ENCODE results near the gene CDH4. TPM values are rescaled to one million over a fixed set of nuclear protein-coding genes. Genes with fewer than 3 reads are reported as not detected.

The CDH4 gene
- total RNA-seq, 2 donors from 2014 or later, result 0.05 to 2.2 TPM

- WGBS, result 40% methylated on average over 12 of the region's 12 CpGs
Observed at GRCh38 chr20:61956396-61957342, 704.6 kb downstream of the CDH4 start.

GRCh38 chr20:61957961-61958715, 706.1 kb downstream of the CDH4 start:
- TF ChIP-seq CTCF (IDR thresholded peaks at IDR 0.05) (no peak), POLR2A (IDR thresholded peaks at IDR 0.05) (no peak), POLR2AphosphoS5 (IDR thresholded peaks at IDR 0.05) (no peak)
- H3K36me3 ChIP-seq, result no peaks in the 10 kb centered on the region
- no peaks in the 10 kb centered on the region for H3K27me3 ChIP-seq (replicated peaks; ENCODE audit: insufficient read depth)
- no peak for DNase-seq (ENCODE audit: low spot score)
- H3K4me1 ChIP-seq (replicated peaks), result no peaks in the 10 kb centered on the region
- intact Hi-C loops (cut with DNase I), result no loop called here
- H3K27ac ChIP-seq, result no peak overlapping the region
- no peak overlapping the region for H3K4me3 ChIP-seq
- WGBS, result 89% methylated on average over 12 of the region's 12 CpGs
- H3K9me3 ChIP-seq, result no peaks in the 10 kb centered on the region

More at GRCh38 chr20:61956396-61957342, 704.6 kb downstream of the CDH4 start:
- TF ChIP-seq POLR2A (IDR thresholded peaks at IDR 0.05), result no peak
- TF ChIP-seq CTCF (IDR thresholded peaks at IDR 0.05), result no peak
- TF ChIP-seq POLR2AphosphoS5 (IDR thresholded peaks at IDR 0.05), result no peak
- H3K27ac ChIP-seq, result no peak overlapping the region
- no peak for DNase-seq (ENCODE audit: low spot score)
- intact Hi-C loops (cut with DNase I), result no loop called here
- H3K4me3 ChIP-seq, result no peak overlapping the region
- no peaks in the 10 kb centered on the region for H3K9me3 ChIP-seq
- H3K36me3 ChIP-seq, result no peaks in the 10 kb centered on the region
- no peaks in the 10 kb centered on the region for H3K27me3 ChIP-seq (replicated peaks; ENCODE audit: insufficient read depth)
- no peaks in the 10 kb centered on the region for H3K4me1 ChIP-seq (replicated peaks)

- Histone ChIP-seq H3K27me3 (replicated peaks; ENCODE audit: insufficient read depth) (no peaks in the 10 kb centered on the region), H3K36me3 (no peaks in the 10 kb centered on the region), H3K27ac (no peak overlapping the region), H3K4me3 (no peak overlapping the region), H3K4me1 (replicated peaks) (no peaks in the 10 kb centered on the region), H3K9me3 (no peaks in the 10 kb centered on the region)
- intact Hi-C loops (cut with DNase I), result no loop called here
- TF ChIP-seq CTCF (IDR thresholded peaks at IDR 0.05) (no peak), POLR2AphosphoS5 (IDR thresholded peaks at IDR 0.05) (no peak), POLR2A (IDR thresholded peaks at IDR 0.05) (no peak)
- 75% methylated on average over 22 of the region's 22 CpGs for WGBS
- no peak for DNase-seq (ENCODE audit: low spot score)
Observed at GRCh38 chr20:61958773-61959700, 707.0 kb downstream of the CDH4 start.

GRCh38 chr20:61960836-61961235, 708.8 kb downstream of the CDH4 start:
- H3K4me1 ChIP-seq (replicated peaks), result no peaks in the 10 kb centered on the region
- H3K4me3 ChIP-seq, result no peak overlapping the region
- no peaks in the 10 kb centered on the region for H3K27me3 ChIP-seq (replicated peaks; ENCODE audit: insufficient read depth)
- no peak for TF ChIP-seq POLR2AphosphoS5 (IDR thresholded peaks at IDR 0.05)
- no peak for TF ChIP-seq CTCF (IDR thresholded peaks at IDR 0.05)
- no peak for TF ChIP-seq POLR2A (IDR thresholded peaks at IDR 0.05)
- no peaks in the 10 kb centered on the region for H3K9me3 ChIP-seq
- no peak for DNase-seq (ENCODE audit: low spot score)
- no peaks in the 10 kb centered on the region for H3K36me3 ChIP-seq
- H3K27ac ChIP-seq, result no peak overlapping the region
- 93% methylated on average over 12 of the region's 12 CpGs for WGBS
- intact Hi-C loops (cut with DNase I), result no loop called here

All from prostate gland (tissue), 2 donors.